K562 (cell line): Measurements from ENCODE around the gene PRMT7. TPM values are rescaled to one million over a fixed set of nuclear protein-coding genes. Genes with fewer than 3 reads are reported as not detected.

Experiments used
- MAFF ChIP-seq: IDR thresholded peaks from 2 replicates; pipeline ENCODE4 v1.6.1; 2012; ENCODE audit warnings: low read length, improper control_type of control experiment
- NR2F6 ChIP-seq: fragments of 450-650 bp; formaldehyde crosslinking; IDR thresholded peaks from 2 replicates; pipeline ENCODE4 v1.4.0; 2020; ENCODE audit warnings: mild to moderate bottlenecking
- NR3C1 ChIP-seq: sonication (generic); formaldehyde crosslinking; IDR thresholded peaks from 2 replicates; pipeline ENCODE4 v1.8.1; 2022; ENCODE audit warnings: missing genetic modification reagents
- TEAD1 ChIP-seq, 2 experiments: fragments of 450-650 bp in 1 of 2; sonication (generic) in 1 of 2; formaldehyde crosslinking; IDR thresholded peaks; 2 replicates each; pipeline versions ENCODE4 v1.4.0 to v1.8.0; 2020 to 2022; ENCODE audit warnings: mild to moderate bottlenecking in 2 of 2, missing genetic modification reagents in 1 of 2
- YY1 ChIP-seq, 3 experiments: IDR thresholded peaks; 2 replicates each; pipeline ENCODE4 v1.6.1; 2011; ENCODE audit warnings: low read length in 2 of 3, mild to moderate bottlenecking in 2 of 3, moderate library complexity in 2 of 3, borderline replicate concordance in 1 of 3, control low read depth in 1 of 3, low read depth in 1 of 3; ENCODE audit not compliant: insufficient read depth in 3 of 3, insufficient replicate concordance in 2 of 3, control insufficient read depth in 1 of 3, insufficient read length in 1 of 3; ENCODE audit errors: extremely low read depth in 1 of 3
- polyA plus RNA-seq, 8 experiments: library from polyadenylated mRNA; depleted of rRNA in 4 of 8; stranded (reverse) in 5 of 8; unstranded in 3 of 8; fragments of >200 nt; fragmentation: Nextera tagmentation in 2 of 8; fragmentation: Illumina TruSeq in 1 of 8; extraction: Ambion mirVana in 2 of 8; extraction: Trizol in 1 of 8; gene quantifications; 2 replicates each; pipeline versions ENCODE4 v1.2.1 to v1.2.3, GENCODE V29; 2011 to 2014; ENCODE audit warnings: inconsistent platforms in 1 of 8, missing spikeins in 1 of 8
- total RNA-seq, 7 experiments: library from RNA; depleted of rRNA in 6 of 7; stranded (reverse); fragments of >200 nt in 6 of 7; fragmentation: Illumina TruSeq in 2 of 7; extraction: Trizol in 2 of 7; gene quantifications; 2 replicates each; pipeline versions ENCODE4 v1.2.1 to v1.2.3, GENCODE V29; 2011 to 2021; ENCODE audit warnings: low replicate concordance in 1 of 7
- TF ChIP-seq, protein P1 (sequence below): IDR thresholded peaks from 2 replicates; pipeline ENCODE4 v1.6.1; 2014; ENCODE audit warnings: antibody characterized with exemption
- TF ChIP-seq, protein P2 (sequence below): fragments of 200-600 bp; sonication (generic); IDR thresholded peaks from one replicate; pipeline ENCODE4 v1.6.1; 2012; ENCODE audit warnings: mild to moderate bottlenecking, low read depth, low read length, inconsistent platforms

The PRMT7 gene
- total and polyA plus RNA-seq, 9 of the 15 experiments (the other 6 are each of a cell fraction or from before 2014, with no cell fraction given) = 6.4 to 88.8 (median 73.1) TPM

DNA sequence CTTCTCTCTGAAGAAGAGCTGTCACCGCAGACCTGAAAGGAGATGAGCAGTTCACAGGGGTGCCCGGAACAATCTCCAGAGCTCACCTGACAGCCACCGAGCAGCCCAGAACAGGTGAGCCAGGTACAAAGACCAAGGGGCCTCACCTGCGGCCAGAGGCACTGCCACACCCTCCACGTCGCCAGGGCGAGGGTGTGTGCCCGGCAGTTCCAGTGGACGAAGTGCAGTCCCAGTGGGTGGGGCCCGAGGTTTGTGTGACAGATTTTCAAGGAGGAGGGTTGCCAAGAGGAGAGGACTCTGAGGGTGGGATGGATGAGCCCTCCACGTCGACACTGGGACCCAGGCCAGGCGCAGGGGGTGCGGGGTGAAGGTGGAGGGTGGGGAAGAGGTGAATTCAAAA lies 75.8 kb downstream of the PRMT7 start (continued):
- TF ChIP-seq NR3C1 (CRISPR knock-in tag) (no peak), NR2F6 (no peak), TEAD1 (CRISPR knock-in tag; IDR thresholded peaks at IDR 0.05) (no peak), YY1 (IDR thresholded peaks at IDR 0.05; ENCODE audit: borderline replicate concordance in 1 of 3, control insufficient read depth in 1 of 3, extremely low read depth in 1 of 3, insufficient read depth in 3 of 3, insufficient read length in 1 of 3, insufficient replicate concordance in 2 of 3, low read depth in 1 of 3, low read length in 2 of 3) (no peak), MAFF (no peak)
- TF ChIP-seq, protein P1, sequence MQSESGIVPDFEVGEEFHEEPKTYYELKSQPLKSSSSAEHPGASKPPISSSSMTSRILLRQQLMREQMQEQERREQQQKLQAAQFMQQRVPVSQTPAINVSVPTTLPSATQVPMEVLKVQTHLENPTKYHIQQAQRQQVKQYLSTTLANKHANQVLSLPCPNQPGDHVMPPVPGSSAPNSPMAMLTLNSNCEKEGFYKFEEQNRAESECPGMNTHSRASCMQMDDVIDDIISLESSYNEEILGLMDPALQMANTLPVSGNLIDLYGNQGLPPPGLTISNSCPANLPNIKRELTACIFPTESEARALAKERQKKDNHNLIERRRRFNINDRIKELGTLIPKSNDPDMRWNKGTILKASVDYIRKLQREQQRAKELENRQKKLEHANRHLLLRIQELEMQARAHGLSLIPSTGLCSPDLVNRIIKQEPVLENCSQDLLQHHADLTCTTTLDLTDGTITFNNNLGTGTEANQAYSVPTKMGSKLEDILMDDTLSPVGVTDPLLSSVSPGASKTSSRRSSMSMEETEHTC = no peak
- TF ChIP-seq, protein P2, sequence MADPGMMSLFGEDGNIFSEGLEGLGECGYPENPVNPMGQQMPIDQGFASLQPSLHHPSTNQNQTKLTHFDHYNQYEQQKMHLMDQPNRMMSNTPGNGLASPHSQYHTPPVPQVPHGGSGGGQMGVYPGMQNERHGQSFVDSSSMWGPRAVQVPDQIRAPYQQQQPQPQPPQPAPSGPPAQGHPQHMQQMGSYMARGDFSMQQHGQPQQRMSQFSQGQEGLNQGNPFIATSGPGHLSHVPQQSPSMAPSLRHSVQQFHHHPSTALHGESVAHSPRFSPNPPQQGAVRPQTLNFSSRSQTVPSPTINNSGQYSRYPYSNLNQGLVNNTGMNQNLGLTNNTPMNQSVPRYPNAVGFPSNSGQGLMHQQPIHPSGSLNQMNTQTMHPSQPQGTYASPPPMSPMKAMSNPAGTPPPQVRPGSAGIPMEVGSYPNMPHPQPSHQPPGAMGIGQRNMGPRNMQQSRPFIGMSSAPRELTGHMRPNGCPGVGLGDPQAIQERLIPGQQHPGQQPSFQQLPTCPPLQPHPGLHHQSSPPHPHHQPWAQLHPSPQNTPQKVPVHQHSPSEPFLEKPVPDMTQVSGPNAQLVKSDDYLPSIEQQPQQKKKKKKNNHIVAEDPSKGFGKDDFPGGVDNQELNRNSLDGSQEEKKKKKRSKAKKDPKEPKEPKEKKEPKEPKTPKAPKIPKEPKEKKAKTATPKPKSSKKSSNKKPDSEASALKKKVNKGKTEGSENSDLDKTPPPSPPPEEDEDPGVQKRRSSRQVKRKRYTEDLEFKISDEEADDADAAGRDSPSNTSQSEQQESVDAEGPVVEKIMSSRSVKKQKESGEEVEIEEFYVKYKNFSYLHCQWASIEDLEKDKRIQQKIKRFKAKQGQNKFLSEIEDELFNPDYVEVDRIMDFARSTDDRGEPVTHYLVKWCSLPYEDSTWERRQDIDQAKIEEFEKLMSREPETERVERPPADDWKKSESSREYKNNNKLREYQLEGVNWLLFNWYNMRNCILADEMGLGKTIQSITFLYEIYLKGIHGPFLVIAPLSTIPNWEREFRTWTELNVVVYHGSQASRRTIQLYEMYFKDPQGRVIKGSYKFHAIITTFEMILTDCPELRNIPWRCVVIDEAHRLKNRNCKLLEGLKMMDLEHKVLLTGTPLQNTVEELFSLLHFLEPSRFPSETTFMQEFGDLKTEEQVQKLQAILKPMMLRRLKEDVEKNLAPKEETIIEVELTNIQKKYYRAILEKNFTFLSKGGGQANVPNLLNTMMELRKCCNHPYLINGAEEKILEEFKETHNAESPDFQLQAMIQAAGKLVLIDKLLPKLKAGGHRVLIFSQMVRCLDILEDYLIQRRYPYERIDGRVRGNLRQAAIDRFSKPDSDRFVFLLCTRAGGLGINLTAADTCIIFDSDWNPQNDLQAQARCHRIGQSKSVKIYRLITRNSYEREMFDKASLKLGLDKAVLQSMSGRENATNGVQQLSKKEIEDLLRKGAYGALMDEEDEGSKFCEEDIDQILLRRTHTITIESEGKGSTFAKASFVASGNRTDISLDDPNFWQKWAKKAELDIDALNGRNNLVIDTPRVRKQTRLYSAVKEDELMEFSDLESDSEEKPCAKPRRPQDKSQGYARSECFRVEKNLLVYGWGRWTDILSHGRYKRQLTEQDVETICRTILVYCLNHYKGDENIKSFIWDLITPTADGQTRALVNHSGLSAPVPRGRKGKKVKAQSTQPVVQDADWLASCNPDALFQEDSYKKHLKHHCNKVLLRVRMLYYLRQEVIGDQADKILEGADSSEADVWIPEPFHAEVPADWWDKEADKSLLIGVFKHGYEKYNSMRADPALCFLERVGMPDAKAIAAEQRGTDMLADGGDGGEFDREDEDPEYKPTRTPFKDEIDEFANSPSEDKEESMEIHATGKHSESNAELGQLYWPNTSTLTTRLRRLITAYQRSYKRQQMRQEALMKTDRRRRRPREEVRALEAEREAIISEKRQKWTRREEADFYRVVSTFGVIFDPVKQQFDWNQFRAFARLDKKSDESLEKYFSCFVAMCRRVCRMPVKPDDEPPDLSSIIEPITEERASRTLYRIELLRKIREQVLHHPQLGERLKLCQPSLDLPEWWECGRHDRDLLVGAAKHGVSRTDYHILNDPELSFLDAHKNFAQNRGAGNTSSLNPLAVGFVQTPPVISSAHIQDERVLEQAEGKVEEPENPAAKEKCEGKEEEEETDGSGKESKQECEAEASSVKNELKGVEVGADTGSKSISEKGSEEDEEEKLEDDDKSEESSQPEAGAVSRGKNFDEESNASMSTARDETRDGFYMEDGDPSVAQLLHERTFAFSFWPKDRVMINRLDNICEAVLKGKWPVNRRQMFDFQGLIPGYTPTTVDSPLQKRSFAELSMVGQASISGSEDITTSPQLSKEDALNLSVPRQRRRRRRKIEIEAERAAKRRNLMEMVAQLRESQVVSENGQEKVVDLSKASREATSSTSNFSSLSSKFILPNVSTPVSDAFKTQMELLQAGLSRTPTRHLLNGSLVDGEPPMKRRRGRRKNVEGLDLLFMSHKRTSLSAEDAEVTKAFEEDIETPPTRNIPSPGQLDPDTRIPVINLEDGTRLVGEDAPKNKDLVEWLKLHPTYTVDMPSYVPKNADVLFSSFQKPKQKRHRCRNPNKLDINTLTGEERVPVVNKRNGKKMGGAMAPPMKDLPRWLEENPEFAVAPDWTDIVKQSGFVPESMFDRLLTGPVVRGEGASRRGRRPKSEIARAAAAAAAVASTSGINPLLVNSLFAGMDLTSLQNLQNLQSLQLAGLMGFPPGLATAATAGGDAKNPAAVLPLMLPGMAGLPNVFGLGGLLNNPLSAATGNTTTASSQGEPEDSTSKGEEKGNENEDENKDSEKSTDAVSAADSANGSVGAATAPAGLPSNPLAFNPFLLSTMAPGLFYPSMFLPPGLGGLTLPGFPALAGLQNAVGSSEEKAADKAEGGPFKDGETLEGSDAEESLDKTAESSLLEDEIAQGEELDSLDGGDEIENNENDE = no peak
